T-cell (primary cell): ENCODE data around the gene RGS7. TPM values are rescaled to one million over a fixed set of nuclear protein-coding genes. Genes with fewer than 3 reads are reported as not detected.
"Not testable (repeated sequence)": the region's sequence is repeated elsewhere in the genome, so short reads cannot be mapped to it uniquely, and the experiment has no call there.

ENCODE experiments used
- ATAC-seq, 4 experiments: fragments of 200-7000 bp in 3 of 4; fragments of 150-1000 bp in 1 of 4; cut with Tn5 transposase; replicated peaks in 1 of 4; 1 replicate in 3 of 4; 2 replicates in 1 of 4; pipeline ENCODE4 v1.10.0; 2021; ENCODE audit warnings: moderate library complexity in 3 of 4, mild to moderate bottlenecking in 2 of 4, moderate number of reproducible peaks in 1 of 4
- CTCF ChIA-PET, 2 donors: fragments of 300-600 bp; sonication (Branson Sonifier 250); formaldehyde crosslinking; loops; one replicate each; lab custom pipeline; 2022; ENCODE audit warnings: antibody characterized with exemption in 2 of 2; lab: Charles Lee
- POLR2A ChIA-PET, 2 donors: fragments of 300-600 bp; sonication (Branson Sonifier 250); formaldehyde crosslinking; loops; one replicate each; lab custom pipeline; 2022; ENCODE audit warnings: antibody characterized with exemption in 2 of 2; lab: Charles Lee
- DNase-seq, 35 experiments: peaks; one replicate each; pipeline versions ENCODE4 v3.0.0 to v3.0.0-alpha.2; 2013 to 2023
- H3K27ac ChIP-seq: one replicate; pipeline ENCODE4 v1.5.1; 2013; ENCODE audit warnings: low read length
- H3K27me3 ChIP-seq, 2 experiments: replicated peaks in 1 of 2; 1 replicate in 1 of 2; 2 replicates in 1 of 2; pipeline versions ENCODE4 v1.6.1 to v1.7.0; 2013; ENCODE audit warnings: low read length in 1 of 2, mixed read lengths in 1 of 2; ENCODE audit not compliant: control insufficient read depth in 2 of 2, insufficient read depth in 2 of 2; ENCODE audit errors: extremely low read depth in 1 of 2
- H3K36me3 ChIP-seq, 2 donors: 1 replicate in 1 of 2; 2 replicates in 1 of 2; pipeline versions ENCODE4 v1.6.1 to v1.7.0; 2013; ENCODE audit warnings: low read length in 1 of 2; ENCODE audit not compliant: control insufficient read depth in 2 of 2, insufficient read depth in 1 of 2; ENCODE audit errors: extremely low read depth in 1 of 2
- H3K4me1 ChIP-seq, 2 experiments: 1 replicate in 1 of 2; 2 replicates in 1 of 2; pipeline versions ENCODE4 v1.6.1 to v1.7.0; 2013; ENCODE audit warnings: low read length in 2 of 2, mixed read lengths in 1 of 2; ENCODE audit not compliant: insufficient read depth in 2 of 2, control insufficient read depth in 1 of 2; ENCODE audit errors: extremely low read depth in 1 of 2
- H3K4me3 ChIP-seq, 2 donors: 1 replicate in 1 of 2; 2 replicates in 1 of 2; pipeline versions ENCODE4 v1.5.1 to v1.7.0; 2013; ENCODE audit warnings: mild to moderate bottlenecking in 2 of 2, low read length in 1 of 2, moderate library complexity in 1 of 2; ENCODE audit not compliant: control insufficient read depth in 1 of 2; ENCODE audit errors: extremely low read depth in 1 of 2
- H3K9me3 ChIP-seq: 2 replicates; pipeline ENCODE4 v1.7.0; 2013
- H3K27ac Mint-ChIP-seq, 2 donors: one replicate each; pipeline ENCODE4 v1.8.0; 2020 to 2021; ENCODE audit warnings: mild to moderate bottlenecking in 2 of 2, mixed read lengths in 2 of 2
- H3K27me3 Mint-ChIP-seq, 2 donors: one replicate each; pipeline ENCODE4 v1.8.0; 2021 to 2022; ENCODE audit warnings: mixed read lengths in 2 of 2
- H3K36me3 Mint-ChIP-seq: one replicate; pipeline ENCODE4 v1.8.0; 2021; ENCODE audit warnings: mixed read lengths
- H3K4me1 Mint-ChIP-seq, 3 donors: one replicate each; pipeline ENCODE4 v1.8.0; 2020 to 2022; ENCODE audit warnings: mixed read lengths in 3 of 3, mild to moderate bottlenecking in 1 of 3
- H3K4me3 Mint-ChIP-seq, 3 donors: one replicate each; pipeline ENCODE4 v1.8.0; 2020 to 2022; ENCODE audit warnings: mild to moderate bottlenecking in 3 of 3, mixed read lengths in 3 of 3, moderate library complexity in 3 of 3
- H3K9me3 Mint-ChIP-seq, 3 donors: one replicate each; pipeline ENCODE4 v1.8.0; 2020 to 2022; ENCODE audit warnings: mixed read lengths in 3 of 3
- WGBS: methylation state at CpG from one replicate; pipeline ENCODE4 v1.1.5; 2013; ENCODE audit warnings: missing lambda C conversion rate; ENCODE audit not compliant: insufficient coverage; 5-methylcytosine and 5-hydroxymethylcytosine counted together
- total RNA-seq, 35 experiments: library from RNA in 6 of 35; stranded (reverse) in 6 of 35; fragments of 120-200 nt in 1 of 35; gene quantifications; one replicate each; pipeline versions ENCODE4 v1.2.1 to v1.2.4 and lab custom pipeline; 2013 to 2026

Gene RGS7
- total RNA-seq, 5 donors from 2014 or later (not counting 1 experiment from before 2014, with no cell fraction given) = not detected

DNA sequence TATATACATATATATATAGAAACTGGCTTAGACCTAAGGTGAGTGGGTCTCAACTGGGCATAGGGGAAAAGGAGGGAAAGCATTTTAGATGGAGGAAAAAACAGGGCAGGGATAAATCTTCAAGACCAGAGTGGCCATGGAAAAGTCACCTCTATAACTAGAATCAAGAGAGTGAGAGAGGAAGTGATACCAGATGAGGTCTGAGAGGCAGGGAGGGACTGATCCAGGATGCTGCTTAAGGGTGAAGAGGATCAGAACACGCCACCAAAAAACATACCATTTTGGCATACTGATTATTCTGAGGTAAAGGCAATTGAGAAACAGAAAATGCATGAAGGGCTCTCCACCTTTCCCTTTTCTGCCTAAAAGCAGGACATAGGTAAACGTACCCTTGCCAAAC is 268.9 kb downstream of the RGS7 start:
- CTCF ChIA-PET, H3K27ac Mint-ChIP-seq: not testable (repeated sequence)

GRCh38 chr1:241086686-241087085 is 270.3 kb downstream of the RGS7 start:
- H3K27ac ChIP-seq = no peak overlapping the region
- H3K27ac Mint-ChIP-seq = no peak overlapping the region
- peaks cover 0 to 14% (median 8%) of the 10 kb centered on the region in 3 donors for H3K9me3 Mint-ChIP-seq
- POLR2A ChIA-PET = no interaction called here
- no peaks in the 10 kb centered on the region for H3K4me1 Mint-ChIP-seq
- H3K36me3 ChIP-seq = no peaks in the 10 kb centered on the region
- H3K4me1 ChIP-seq = no peaks in the 10 kb centered on the region
- no peak overlapping the region for H3K4me3 Mint-ChIP-seq
- H3K27me3 Mint-ChIP-seq = no peaks in the 10 kb centered on the region
- H3K36me3 Mint-ChIP-seq = no peaks in the 10 kb centered on the region
- no peak overlapping the region for H3K4me3 ChIP-seq
- ATAC-seq (no peak), DNase-seq (no peak)
- CTCF ChIA-PET = no interaction called here
- no peaks in the 10 kb centered on the region for H3K27me3 ChIP-seq
- 76% methylated on average over 6 of the region's 6 CpGs for WGBS
- H3K9me3 ChIP-seq = no peaks in the 10 kb centered on the region

More for the DNA sequence above, 268.9 kb downstream of the RGS7 start:
- H3K9me3 Mint-ChIP-seq = peaks cover 0 to 11% (median 8%) of the 10 kb centered on the region in 3 donors
- H3K27me3 ChIP-seq, DNase-seq, POLR2A ChIA-PET, H3K27me3 Mint-ChIP-seq, H3K36me3 ChIP-seq, ATAC-seq, H3K4me3 ChIP-seq, H3K36me3 Mint-ChIP-seq, H3K4me1 Mint-ChIP-seq, H3K4me1 ChIP-seq, H3K9me3 ChIP-seq, H3K4me3 Mint-ChIP-seq, H3K27ac ChIP-seq: not testable (repeated sequence)
- WGBS = no CpG with 5 or more reads among the region's 2 CpGs

DNA sequence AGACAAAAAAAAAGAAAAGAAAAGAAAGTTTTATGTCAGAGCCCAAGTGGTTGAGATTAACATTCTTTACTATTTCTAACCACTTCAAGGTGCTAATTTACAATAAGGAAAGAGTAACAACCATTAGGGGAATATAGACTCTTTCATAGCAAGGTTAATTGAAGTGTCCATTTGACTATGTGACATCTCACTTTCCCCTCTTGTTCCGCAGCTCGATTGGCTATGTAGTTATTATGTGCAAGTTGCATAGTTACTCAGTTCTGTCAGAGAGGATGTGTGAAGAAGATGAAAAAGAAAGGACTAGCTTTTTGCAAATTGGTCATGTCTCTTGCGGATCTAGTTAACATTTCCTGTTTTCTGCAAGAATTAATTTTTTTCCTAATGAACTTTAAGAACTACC is 273.7 kb downstream of the RGS7 start:
- POLR2A ChIA-PET = no interaction called here
- Histone ChIP-seq H3K27ac (no peak overlapping the region), H3K36me3 (no peaks in the 10 kb centered on the region), H3K27me3 (no peaks in the 10 kb centered on the region), H3K4me1 (no peaks in the 10 kb centered on the region), H3K9me3 (no peaks in the 10 kb centered on the region), H3K4me3 (no peak overlapping the region)
- no CpG with 5 or more reads among the region's 3 CpGs for WGBS
- Mint-ChIP-seq H3K27ac (no peak overlapping the region), H3K4me1 (no peaks in the 10 kb centered on the region), H3K27me3 (no peaks in the 10 kb centered on the region), H3K9me3 (peaks cover 0 to 11% (median 5%) of the 10 kb centered on the region in 3 donors), H3K4me3 (no peak overlapping the region), H3K36me3 (no peaks in the 10 kb centered on the region)
- no peak for DNase-seq
- ATAC-seq = no peak
- CTCF ChIA-PET = no interaction called here

DNA sequence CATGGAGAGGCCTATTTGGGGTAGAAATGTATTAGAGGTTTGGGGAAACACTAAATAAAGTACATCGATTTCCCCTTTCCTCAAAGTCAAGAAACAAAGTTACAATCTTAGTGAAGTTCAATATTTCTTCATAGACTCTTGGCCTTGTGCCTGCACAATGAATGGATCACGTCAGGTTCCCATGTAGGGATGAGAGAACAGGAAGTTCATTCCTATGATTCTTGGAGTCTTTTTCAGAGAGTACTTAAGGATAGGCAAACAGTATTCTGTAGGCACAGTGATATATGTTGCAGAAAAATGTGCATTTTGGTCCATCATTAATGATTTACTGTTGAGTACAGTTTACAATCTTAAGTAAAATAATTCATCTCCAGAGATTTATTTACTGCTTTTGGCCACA is 275.5 kb downstream of the RGS7 start:
- no peaks in the 10 kb centered on the region for H3K4me1 ChIP-seq
- Mint-ChIP-seq H3K27me3 (no peaks in the 10 kb centered on the region), H3K36me3 (no peaks in the 10 kb centered on the region), H3K4me1 (no peaks in the 10 kb centered on the region), H3K9me3 (peaks cover 0 to 5% (median 0%) of the 10 kb centered on the region in 3 donors), H3K27ac (no peak overlapping the region), H3K4me3 (no peak overlapping the region)
- no peak overlapping the region for H3K4me3 ChIP-seq
- no CpG with 5 or more reads among the region's 2 CpGs for WGBS
- ChIA-PET CTCF (no interaction called here), POLR2A (no interaction called here)
- DNase-seq (no peak), ATAC-seq (no peak)
- no peak overlapping the region for H3K27ac ChIP-seq
- no peaks in the 10 kb centered on the region for H3K27me3 ChIP-seq
- H3K36me3 ChIP-seq = no peaks in the 10 kb centered on the region
- H3K9me3 ChIP-seq = no peaks in the 10 kb centered on the region

- Histone ChIP-seq H3K4me1 (no peaks in the 10 kb centered on the region), H3K9me3 (no peaks in the 10 kb centered on the region), H3K27ac (no peak overlapping the region), H3K4me3 (no peak overlapping the region), H3K36me3 (no peaks in the 10 kb centered on the region), H3K27me3 (no peaks in the 10 kb centered on the region)
- no peaks in the 10 kb centered on the region for H3K36me3 Mint-ChIP-seq
- no peaks in the 10 kb centered on the region for H3K27me3 Mint-ChIP-seq
- H3K9me3 Mint-ChIP-seq = peaks cover 0 to 3% (median 0%) of the 10 kb centered on the region in 3 donors
- WGBS = no CpG with 5 or more reads among the region's 1 CpG
- DNase-seq (no peak), ATAC-seq (no peak)
- POLR2A ChIA-PET = no interaction called here
- no peak overlapping the region for H3K4me3 Mint-ChIP-seq
- no peaks in the 10 kb centered on the region for H3K4me1 Mint-ChIP-seq
- CTCF ChIA-PET = no interaction called here
- H3K27ac Mint-ChIP-seq = no peak overlapping the region
Observed at GRCh38 chr1:241079459-241079858, 277.5 kb downstream of the RGS7 start.

- ChIA-PET POLR2A (no interaction called here), CTCF (no interaction called here)
- H3K4me3 Mint-ChIP-seq = no peak overlapping the region
- no peak overlapping the region for H3K27ac Mint-ChIP-seq
- no peaks in the 10 kb centered on the region for H3K4me1 Mint-ChIP-seq
- H3K9me3 ChIP-seq = no peaks in the 10 kb centered on the region
- H3K4me1 ChIP-seq = no peaks in the 10 kb centered on the region
- H3K9me3 Mint-ChIP-seq = peaks cover 0 to 3% (median 0%) of the 10 kb centered on the region in 3 donors
- H3K27me3 ChIP-seq = no peaks in the 10 kb centered on the region
- no peak overlapping the region for H3K27ac ChIP-seq
- DNase-seq = no peak
- no peaks in the 10 kb centered on the region for H3K36me3 Mint-ChIP-seq
- ATAC-seq = no peak
- no peaks in the 10 kb centered on the region for H3K36me3 ChIP-seq
- no peak overlapping the region for H3K4me3 ChIP-seq
- no peaks in the 10 kb centered on the region for H3K27me3 Mint-ChIP-seq
- 77% methylated on average over 8 of the region's 8 CpGs for WGBS
Observed at GRCh38 chr1:241079047-241079446, 278.0 kb downstream of the RGS7 start.
